PC-9 (cell line): Measurements from ENCODE around the gene HCN1. TPM values are rescaled to one million over a fixed set of nuclear protein-coding genes. Genes with fewer than 3 reads are reported as not detected.

ENCODE experiments used
- BruUV-seq: library from RNA; stranded (reverse); fragments of 400-500 nt; replicated peaks from 2 replicates; lab custom pipeline; 2021; lab: Mats Ljungman, UMichigan
- CTCF ChIA-PET: fragments of 300-600 bp; sonication (Branson Sonifier 250); formaldehyde crosslinking; loops from one replicate; lab custom pipeline; 2022; ENCODE audit warnings: antibody characterized with exemption; lab: Charles Lee
- POLR2A ChIA-PET: fragments of 300-600 bp; sonication (Branson Sonifier 250); formaldehyde crosslinking; loops from one replicate; lab custom pipeline; 2022; ENCODE audit warnings: antibody characterized with exemption; ENCODE audit not compliant: unreplicated experiment; lab: Charles Lee
- DNase-seq, 2 experiments: peaks; one replicate each; pipeline versions ENCODE4 v3.0.0 to v3.0.0-alpha.2; 2015 to 2022; ENCODE audit warnings: mixed read lengths in 1 of 2
- H2AFZ ChIP-seq: fragments of 200-600 bp; sonication (generic); 2 replicates; pipeline ENCODE4 v1.8.1; 2017; ENCODE audit warnings: antibody characterized with exemption
- H3F3A ChIP-seq: fragments of 200-600 bp; sonication (generic); 2 replicates; pipeline ENCODE4 v1.8.1; 2017; ENCODE audit warnings: antibody characterized with exemption, mild to moderate bottlenecking, low read depth; ENCODE audit not compliant: insufficient read depth
- H3K27ac ChIP-seq: fragments of 200-600 bp; sonication (generic); 2 replicates; pipeline ENCODE4 v1.6.1; 2016; ENCODE audit warnings: mixed run types
- H3K27me3 ChIP-seq: fragments of 200-600 bp; sonication (generic); 2 replicates; pipeline ENCODE4 v1.6.1; 2016; ENCODE audit warnings: low read depth, mixed run types; ENCODE audit not compliant: insufficient read depth
- H3K36me3 ChIP-seq: fragments of 200-600 bp; sonication (generic); 2 replicates; pipeline ENCODE4 v1.6.1; 2016; ENCODE audit warnings: low read depth, mixed run types
- H3K4me1 ChIP-seq: fragments of 200-600 bp; sonication (generic); replicated peaks from 2 replicates; pipeline ENCODE4 v1.6.1; 2016; ENCODE audit warnings: mixed run types; ENCODE audit not compliant: insufficient read depth
- H3K4me2 ChIP-seq: fragments of 200-600 bp; sonication (generic); 2 replicates; pipeline ENCODE4 v1.6.1; 2017; ENCODE audit warnings: mixed run types
- H3K4me3 ChIP-seq: fragments of 200-600 bp; sonication (generic); 2 replicates; pipeline ENCODE4 v1.6.1; 2016; ENCODE audit warnings: mixed run types
- H3K79me2 ChIP-seq: fragments of 200-600 bp; sonication (generic); 2 replicates; pipeline ENCODE4 v1.6.1; 2017; ENCODE audit warnings: low read depth, mixed run types
- H3K9me2 ChIP-seq: fragments of 200-600 bp; sonication (generic); 2 replicates; pipeline ENCODE4 v1.8.1; 2017; ENCODE audit warnings: mild to moderate bottlenecking; ENCODE audit not compliant: insufficient read depth
- H3K9me3 ChIP-seq: fragments of 200-600 bp; sonication (generic); 2 replicates; pipeline ENCODE4 v1.8.1; 2016; ENCODE audit warnings: low read depth; ENCODE audit not compliant: insufficient read depth
- H4K20me1 ChIP-seq: fragments of 200-600 bp; sonication (generic); 2 replicates; pipeline ENCODE4 v1.8.1; 2017; ENCODE audit not compliant: insufficient read depth
- EZH2 ChIP-seq: fragments of 200-600 bp; sonication (generic); IDR thresholded peaks from 2 replicates; pipeline ENCODE4 v1.8.0; 2017; ENCODE audit warnings: antibody characterized with exemption, low read depth
- intact Hi-C: fragments of 100-400 bp; cut with micrococcal nuclease; formaldehyde crosslinking; loops from one replicate; pipeline ENCODE4 v1.10.0; 2022; ENCODE audit not compliant: unreplicated experiment
- total RNA-seq: library from RNA; stranded (reverse); gene quantifications from 2 replicates; pipeline ENCODE4 v1.2.3, GENCODE V29; 2021
- TF ChIP-seq, protein P1 (sequence below): fragments of 200-600 bp; sonication (generic); conservative IDR thresholded peaks from 2 replicates; pipeline ENCODE4 v1.6.1; 2017; ENCODE audit warnings: mixed run types, antibody characterized with exemption, mild to moderate bottlenecking, moderate library complexity

HCN1 gene
- total RNA-seq, 1 experiment from 2014 or later, result not detected

GRCh38 chr5:45512521-45512920 lies 183.7 kb downstream of the HCN1 start:
- no peaks in the 10 kb centered on the region for H3K27me3 ChIP-seq
- H3K36me3 ChIP-seq, result no peaks in the 10 kb centered on the region
- H3K4me2 ChIP-seq, result no peak overlapping the region
- H3K79me2 ChIP-seq, result no peaks in the 10 kb centered on the region
- no peak for TF ChIP-seq EZH2
- TF ChIP-seq, protein P1, sequence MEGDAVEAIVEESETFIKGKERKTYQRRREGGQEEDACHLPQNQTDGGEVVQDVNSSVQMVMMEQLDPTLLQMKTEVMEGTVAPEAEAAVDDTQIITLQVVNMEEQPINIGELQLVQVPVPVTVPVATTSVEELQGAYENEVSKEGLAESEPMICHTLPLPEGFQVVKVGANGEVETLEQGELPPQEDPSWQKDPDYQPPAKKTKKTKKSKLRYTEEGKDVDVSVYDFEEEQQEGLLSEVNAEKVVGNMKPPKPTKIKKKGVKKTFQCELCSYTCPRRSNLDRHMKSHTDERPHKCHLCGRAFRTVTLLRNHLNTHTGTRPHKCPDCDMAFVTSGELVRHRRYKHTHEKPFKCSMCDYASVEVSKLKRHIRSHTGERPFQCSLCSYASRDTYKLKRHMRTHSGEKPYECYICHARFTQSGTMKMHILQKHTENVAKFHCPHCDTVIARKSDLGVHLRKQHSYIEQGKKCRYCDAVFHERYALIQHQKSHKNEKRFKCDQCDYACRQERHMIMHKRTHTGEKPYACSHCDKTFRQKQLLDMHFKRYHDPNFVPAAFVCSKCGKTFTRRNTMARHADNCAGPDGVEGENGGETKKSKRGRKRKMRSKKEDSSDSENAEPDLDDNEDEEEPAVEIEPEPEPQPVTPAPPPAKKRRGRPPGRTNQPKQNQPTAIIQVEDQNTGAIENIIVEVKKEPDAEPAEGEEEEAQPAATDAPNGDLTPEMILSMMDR, result no peak
- no peak for DNase-seq
- ChIA-PET CTCF (no interaction called here), POLR2A (no interaction called here)
- no peaks in the 10 kb centered on the region for H4K20me1 ChIP-seq
- no peaks in the 10 kb centered on the region for H3K9me3 ChIP-seq
- no peak overlapping the region for H3K4me3 ChIP-seq
- no peaks in the 10 kb centered on the region for H3K9me2 ChIP-seq
- no peak overlapping the region for H2AFZ ChIP-seq
- no TSS peak for BruUV-seq
- H3K27ac ChIP-seq, result no peak overlapping the region
- H3K4me1 ChIP-seq, result no peaks in the 10 kb centered on the region
- intact Hi-C loops, result no loop called here
- no peaks in the 10 kb centered on the region for H3F3A ChIP-seq

GRCh38 chr5:45509371-45509770 lies 186.8 kb downstream of the HCN1 start:
- CTCF ChIA-PET, result no interaction called here
- Histone ChIP-seq H3K4me3 (no peak overlapping the region), H3K9me3 (no peaks in the 10 kb centered on the region), H3K27me3 (no peaks in the 10 kb centered on the region), H3K36me3 (no peaks in the 10 kb centered on the region), H3K9me2 (no peaks in the 10 kb centered on the region), H3K4me1 (no peaks in the 10 kb centered on the region), H3F3A (no peaks in the 10 kb centered on the region), H3K4me2 (no peak overlapping the region), H3K27ac (no peak overlapping the region), H3K79me2 (no peaks in the 10 kb centered on the region), H2AFZ (no peak overlapping the region), H4K20me1 (no peaks in the 10 kb centered on the region)
- POLR2A ChIA-PET, result no interaction called here
- DNase-seq, result no peak
- intact Hi-C loops, result no loop called here
- no peak for TF ChIP-seq EZH2
- TF ChIP-seq, protein P1, result no peak
- no TSS peak for BruUV-seq

- H3K4me3 ChIP-seq, result no peak overlapping the region
- H3K36me3 ChIP-seq, result no peaks in the 10 kb centered on the region
- no peaks in the 10 kb centered on the region for H3K79me2 ChIP-seq
- H2AFZ ChIP-seq, result no peak overlapping the region
- no peaks in the 10 kb centered on the region for H3F3A ChIP-seq
- no peaks in the 10 kb centered on the region for H3K9me2 ChIP-seq
- H3K27ac ChIP-seq, result no peak overlapping the region
- TF ChIP-seq, protein P1, result no peak
- ChIA-PET CTCF (no interaction called here), POLR2A (no interaction called here)
- H3K9me3 ChIP-seq, result no peaks in the 10 kb centered on the region
- no peaks in the 10 kb centered on the region for H3K4me1 ChIP-seq
- H3K4me2 ChIP-seq, result no peak overlapping the region
- BruUV-seq, result no TSS peak
- intact Hi-C loops, result no loop called here
- DNase-seq, result no peak
- H3K27me3 ChIP-seq, result no peaks in the 10 kb centered on the region
- H4K20me1 ChIP-seq, result no peaks in the 10 kb centered on the region
Observed at GRCh38 chr5:45508135-45508534, 188.0 kb downstream of the HCN1 start.
